ENCODE measurements around the gene MAN2C1.

GRCh38 chr15:75357976-75358673, 10.3 kb downstream of the MAN2C1 start:
- TF ChIP-seq CTCF (IDR thresholded peaks at IDR 0.05; ENCODE audit: low read length), result no peak
- TF ChIP-seq EZH2phosphoT487 (IDR thresholded peaks at IDR 0.05; ENCODE audit: low read length), result no peak
